HG02973 (cell line): ENCODE measurements around the gene INO80D.
A peak's percentile ranks its signal among the peaks of the same experiment; 100 is the strongest.
"Not testable (repeated sequence)": the region's sequence is repeated elsewhere in the genome, so short reads cannot be mapped to it uniquely, and the experiment has no call there.

Experiments used
- ATAC-seq: cut with Tn5 transposase; IDR thresholded peaks from one replicate; pipeline ENCODE4 v1.9.1; 2021; ENCODE audit warnings: moderate library complexity; ENCODE audit not compliant: unreplicated experiment

The INO80D gene, protein sequence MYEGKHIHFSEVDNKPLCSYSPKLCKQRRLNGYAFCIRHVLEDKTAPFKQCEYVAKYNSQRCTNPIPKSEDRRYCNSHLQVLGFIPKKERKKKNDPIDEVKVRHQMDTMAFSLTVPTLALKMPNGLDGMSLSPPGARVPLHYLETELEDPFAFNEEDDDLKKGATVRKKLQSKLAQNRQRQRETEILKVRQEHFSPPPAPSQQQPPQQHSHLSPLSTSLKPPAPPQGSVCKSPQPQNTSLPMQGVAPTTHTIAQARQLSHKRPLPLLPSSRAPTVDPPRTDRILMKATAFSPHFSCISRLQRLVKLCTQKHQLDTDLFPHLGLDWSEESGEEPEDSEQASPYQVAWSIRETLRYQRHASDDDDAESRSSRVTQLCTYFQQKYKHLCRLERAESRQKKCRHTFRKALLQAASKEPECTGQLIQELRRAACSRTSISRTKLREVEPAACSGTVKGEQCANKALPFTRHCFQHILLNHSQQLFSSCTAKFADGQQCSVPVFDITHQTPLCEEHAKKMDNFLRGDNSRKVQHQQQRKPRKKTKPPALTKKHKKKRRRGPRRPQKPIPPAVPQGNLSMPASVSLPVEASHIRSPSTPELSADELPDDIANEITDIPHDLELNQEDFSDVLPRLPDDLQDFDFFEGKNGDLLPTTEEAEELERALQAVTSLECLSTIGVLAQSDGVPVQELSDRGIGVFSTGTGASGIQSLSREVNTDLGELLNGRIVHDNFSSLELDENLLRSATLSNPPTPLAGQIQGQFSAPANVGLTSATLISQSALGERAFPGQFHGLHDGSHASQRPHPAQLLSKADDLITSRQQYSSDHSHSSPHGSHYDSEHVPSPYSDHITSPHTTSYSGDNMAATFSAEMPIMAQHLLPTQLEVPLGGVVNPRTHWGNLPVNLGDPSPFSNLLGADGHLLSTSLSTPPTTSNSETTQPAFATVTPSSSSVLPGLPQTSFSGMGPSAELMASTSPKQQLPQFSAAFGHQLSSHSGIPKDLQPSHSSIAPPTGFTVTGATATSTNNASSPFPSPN

DNA sequence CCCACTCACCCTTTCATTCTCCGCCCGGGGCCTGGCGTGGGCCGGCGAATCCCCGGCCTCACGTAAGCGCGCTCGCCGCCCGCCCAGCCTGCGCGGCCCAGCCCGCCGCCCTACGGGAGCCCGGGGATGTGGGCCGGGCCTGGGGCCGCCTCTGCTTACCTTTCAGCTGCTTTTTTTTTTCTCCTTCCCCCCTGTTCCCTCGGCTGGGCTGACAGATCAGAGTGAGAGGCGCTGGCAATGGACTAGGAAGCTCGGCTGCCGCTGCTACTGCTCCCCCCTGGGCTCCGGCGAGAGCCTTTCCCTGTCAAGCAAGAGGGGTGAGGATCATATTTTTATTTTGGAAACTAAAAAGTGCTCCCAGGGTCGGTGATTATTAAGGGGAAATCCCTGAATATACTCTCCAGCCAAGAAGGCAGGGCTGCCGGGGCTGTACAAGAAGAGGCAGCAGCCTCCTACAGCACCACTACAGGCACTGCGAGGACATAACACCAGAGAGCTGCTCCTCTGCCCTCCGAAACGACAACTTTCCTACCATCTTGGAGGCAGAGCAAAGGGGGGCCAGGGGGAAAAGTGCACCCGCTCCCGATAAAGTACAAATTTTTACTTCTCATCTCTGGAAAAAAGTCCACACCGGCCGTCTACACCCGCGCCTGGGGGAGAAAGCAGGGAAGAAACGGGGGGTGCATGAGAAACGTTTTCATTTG is at the start of gene INO80D:
Gene INO80D, minus strand, starts transcription at position 433 of the 704 bp plus-strand sequence. CDS start 23,158 bp downstream, outside the sequence.
- ATAC-seq: peak; percentile 92

- ATAC-seq: no peak
Observed at GRCh38 chr2:206127656-206128055, 41.7 kb upstream of the INO80D start.

- no peak for ATAC-seq
Observed at GRCh38 chr2:206125901-206126300, 39.9 kb upstream of the INO80D start.

- ATAC-seq: not testable (repeated sequence)
Observed at GRCh38 chr2:206122569-206122968, 36.6 kb upstream of the INO80D start.

- ATAC-seq: no peak
Observed at GRCh38 chr2:206116278-206116677, 30.3 kb upstream of the INO80D start.

DNA sequence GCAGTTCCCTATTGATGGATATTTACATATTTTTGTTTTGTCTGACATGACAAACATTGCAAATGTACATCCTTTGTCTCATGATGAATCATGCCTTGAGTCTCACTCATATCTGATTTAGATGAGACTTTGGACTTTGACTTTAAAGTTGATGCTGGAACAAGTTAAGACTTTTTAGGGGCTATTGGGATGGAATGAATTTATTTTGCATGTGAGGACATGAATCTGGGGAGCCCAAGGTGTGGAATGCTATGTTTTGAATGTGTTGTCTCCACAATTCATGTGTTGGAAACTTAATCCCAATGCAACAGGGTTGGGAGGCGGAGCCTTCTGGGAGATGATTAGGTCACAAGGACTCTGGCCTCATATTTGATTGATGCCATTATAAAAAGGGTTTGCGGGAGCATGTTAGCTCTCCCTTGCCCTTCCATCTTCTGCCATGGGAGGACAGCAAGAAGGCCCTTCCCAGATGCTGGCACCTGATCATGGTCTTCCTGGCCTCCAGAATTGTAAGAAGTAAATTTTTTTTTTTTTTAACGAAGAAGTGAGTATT is 29.1 kb upstream of the INO80D start:
- no peak for ATAC-seq

DNA sequence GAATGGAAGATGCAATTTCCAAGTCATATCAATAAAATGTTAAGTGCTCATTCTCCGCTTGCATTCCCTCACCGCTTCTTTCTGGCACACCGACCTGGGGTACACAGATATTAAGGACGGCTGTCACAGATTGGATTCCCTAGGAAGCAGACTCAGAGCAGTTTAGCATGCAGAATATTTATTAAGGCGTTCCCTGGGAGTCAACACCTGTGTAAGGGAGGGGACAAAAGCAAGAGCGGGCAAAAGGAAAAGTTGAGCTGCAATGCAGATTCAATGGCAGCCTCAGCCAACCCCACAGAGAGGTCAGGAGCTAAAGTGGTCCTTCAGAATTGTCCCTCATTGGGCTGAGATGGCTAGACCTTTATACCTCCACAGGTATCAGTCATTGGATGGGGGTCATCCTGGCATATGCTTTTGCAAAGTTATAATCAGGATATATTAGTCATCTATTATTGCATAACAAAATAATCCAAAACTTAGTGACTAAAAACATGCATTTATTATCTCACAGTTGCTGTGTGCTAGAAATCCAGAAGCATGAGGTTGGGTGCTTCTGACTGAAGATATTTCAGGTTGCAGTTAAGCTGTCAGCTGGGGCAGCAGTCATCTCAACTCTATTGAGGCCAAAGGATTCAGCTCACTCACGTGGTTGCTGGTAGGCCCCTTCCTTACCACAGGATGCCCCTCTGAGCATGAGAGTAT is 27.0 kb upstream of the INO80D start:
- no peak for ATAC-seq

- ATAC-seq: no peak
Observed at GRCh38 chr2:206112108-206112507, 26.1 kb upstream of the INO80D start.

DNA sequence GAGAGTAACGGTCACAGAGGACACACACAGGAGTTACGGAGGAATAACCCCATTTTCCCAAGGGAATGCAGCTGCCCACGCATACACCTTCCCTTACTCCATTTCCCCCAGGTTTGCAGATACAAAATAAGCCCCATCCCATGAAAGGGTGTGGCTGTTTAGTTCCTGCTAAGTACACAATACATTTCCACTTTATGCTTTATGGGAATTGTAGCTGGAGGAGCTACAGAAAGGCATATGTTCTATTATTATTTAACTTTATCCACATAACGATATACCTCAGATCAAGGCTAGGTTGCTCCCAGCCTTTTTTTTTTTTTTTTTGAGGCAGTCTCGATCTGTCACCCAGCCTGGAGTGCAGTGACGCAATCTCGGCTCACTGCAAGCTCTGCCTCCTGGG is 22.7 kb upstream of the INO80D start:
- ATAC-seq: no peak

DNA sequence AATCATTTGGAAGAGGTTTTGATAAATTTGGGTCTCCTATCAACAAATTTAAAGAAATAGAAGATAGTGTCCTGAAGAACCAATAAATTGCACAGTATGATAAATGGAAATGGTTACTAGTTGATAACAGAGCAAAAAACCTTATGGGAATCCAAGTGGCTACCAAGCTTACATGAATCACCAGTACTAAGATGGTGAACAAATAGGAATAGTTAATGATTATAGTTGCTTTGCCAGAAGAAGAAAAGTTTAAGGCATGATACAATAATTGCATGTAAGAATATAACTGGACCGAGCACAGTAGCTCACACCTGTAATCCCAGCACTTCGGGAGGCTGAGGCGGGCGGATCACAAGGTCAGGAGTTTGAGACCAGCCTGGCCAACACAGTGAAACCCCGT is 19.6 kb upstream of the INO80D start:
- ATAC-seq: no peak

DNA sequence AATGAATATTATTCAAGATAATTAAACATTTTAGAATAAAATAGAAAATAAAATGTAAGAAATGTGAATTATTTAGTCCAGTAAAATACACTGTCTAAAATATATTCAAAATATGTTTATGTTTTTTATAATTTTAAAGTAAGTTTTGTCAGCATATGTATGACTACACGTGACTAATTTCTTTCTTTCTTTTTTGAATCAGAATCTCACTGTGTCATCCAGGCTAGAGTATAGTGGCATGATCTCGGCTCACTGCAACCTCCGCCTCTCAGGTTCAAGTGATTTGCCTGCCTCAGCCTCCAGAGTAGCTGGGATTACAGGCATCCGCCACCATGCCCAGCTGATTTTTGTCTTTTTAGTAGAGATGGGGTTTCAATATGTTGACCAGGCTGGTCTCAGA is 19.1 kb upstream of the INO80D start:
- no peak for ATAC-seq

DNA sequence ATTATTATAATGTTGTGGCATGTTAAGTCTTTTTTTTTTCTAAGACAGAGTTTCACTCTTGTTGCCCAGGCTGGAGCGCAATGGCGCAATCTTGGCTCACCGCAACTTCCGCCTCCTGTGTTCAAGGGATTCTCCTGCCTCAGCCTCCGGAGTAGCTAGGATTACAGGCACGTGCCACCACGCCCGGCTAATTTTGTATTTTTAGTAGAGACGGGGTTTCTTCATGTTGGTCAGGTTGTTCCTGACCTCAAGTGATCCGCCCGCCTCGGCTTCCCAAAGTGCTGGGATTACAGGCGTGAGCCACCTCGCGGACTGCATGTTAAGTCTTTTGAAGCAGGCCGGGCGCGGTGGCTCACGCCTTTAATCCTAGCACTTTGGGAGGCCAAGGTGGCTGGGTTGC is 12.9 kb upstream of the INO80D start:
- ATAC-seq: not testable (repeated sequence)

DNA sequence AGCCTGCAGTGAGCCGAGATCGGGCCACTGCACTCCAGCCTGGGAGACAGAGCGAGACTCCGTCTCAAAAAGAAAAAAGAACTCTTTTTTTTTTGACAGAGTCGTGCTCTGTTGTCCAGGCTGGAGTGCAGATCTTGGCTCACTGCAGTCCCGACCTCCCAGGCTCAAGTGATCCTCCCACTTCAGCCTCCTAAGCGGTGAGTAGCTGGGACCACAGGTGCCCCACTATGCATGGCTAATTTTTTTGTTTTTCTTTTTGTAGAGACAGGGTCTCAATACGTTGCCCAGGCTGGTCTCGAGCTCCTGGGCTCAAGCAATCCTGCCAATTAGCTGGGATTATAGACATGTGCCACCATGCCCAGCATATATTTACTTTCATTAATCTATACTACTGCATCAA is 12.5 kb upstream of the INO80D start:
- no peak for ATAC-seq

- no peak for ATAC-seq
Observed at GRCh38 chr2:206096876-206097275, 10.9 kb upstream of the INO80D start.

GRCh38 chr2:206095536-206096332 is 9.8 kb upstream of the INO80D start:
- no peak for ATAC-seq

DNA sequence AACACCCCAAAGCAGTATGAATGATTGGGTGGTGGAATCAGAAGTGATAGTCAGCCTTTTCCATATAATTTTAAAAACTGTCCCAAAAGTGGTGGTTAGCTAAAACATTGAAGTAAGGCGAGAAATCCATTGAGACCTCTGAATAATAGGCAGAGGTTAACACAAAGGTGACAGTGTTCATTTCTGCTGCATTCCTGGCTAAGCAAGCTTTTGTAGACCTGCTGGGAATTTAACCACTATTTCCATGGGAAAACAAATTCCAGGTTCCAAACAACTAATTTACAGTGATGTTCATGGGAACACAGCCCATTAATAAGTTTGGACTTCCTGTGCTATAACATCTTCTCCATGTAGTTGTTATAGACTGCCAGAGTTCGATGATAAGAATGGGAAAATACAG is 6.3 kb upstream of the INO80D start:
- ATAC-seq: no peak

DNA sequence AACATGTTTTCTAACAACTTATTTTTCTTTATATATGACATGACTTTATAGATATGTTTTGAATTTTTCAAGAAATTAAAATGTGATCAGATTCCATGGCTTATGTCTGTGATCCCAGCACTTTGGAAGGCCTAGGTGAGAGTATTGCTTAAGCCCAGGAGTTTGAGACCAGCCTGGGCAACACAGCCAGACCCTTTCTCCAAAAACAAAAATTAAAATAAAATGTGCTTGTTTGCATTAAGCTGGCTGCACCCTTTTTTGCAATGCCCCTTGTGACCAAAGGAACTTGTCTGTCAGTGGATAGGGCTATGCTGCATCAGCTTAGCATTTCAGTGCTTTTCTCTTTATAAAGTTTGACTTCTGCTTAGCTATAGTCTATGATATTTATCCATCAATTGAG is 2.3 kb upstream of the INO80D start:
- no peak for ATAC-seq

DNA sequence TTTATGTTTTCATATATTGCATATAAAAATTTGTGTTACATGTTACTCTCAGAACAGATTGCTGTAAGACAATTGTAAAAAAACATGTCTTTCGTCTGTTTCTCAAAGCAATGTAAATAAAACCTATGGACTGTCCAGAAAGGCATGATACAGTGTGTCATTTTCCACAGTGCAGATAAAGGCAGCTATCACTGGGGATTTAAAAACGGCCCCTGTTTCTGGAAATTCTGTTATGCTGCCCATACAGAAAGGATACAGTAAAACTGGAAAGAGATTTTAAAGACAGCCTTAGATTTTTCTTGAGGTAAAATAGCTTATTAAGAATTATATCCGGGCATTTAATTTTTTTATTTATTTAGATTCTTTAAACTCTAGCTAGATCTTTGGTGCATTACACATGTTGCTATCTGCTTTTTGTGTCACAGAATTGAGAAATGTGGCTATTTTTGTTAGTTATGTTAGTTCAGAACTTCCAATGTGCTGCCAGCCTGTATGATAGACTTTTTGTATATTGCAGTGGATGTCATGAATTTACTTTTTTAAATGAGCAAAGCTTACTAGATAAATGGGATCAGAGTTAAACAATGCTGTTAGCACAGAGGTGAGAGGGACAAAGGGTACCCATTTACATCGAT is 859 bp upstream of the INO80D start:
- ATAC-seq: no peak
